Inflammatory macrophage treated with lipopolysaccharide for 1 hour (primary cell): Measurements from ENCODE around the gene TRAPPC2L.
"Not testable (repeated sequence)": the region's sequence is repeated elsewhere in the genome, so short reads cannot be mapped to it uniquely, and the experiment has no call there.

Source experiments
- DNase-seq, 2 donors: peaks; one replicate each; pipeline ENCODE4 v3.0.0-alpha.2; 2020 to 2022

The TRAPPC2L gene

GRCh38 chr16:88878967-88879787 is 22.2 kb downstream of the TRAPPC2L start:
- DNase-seq = no peak

DNA sequence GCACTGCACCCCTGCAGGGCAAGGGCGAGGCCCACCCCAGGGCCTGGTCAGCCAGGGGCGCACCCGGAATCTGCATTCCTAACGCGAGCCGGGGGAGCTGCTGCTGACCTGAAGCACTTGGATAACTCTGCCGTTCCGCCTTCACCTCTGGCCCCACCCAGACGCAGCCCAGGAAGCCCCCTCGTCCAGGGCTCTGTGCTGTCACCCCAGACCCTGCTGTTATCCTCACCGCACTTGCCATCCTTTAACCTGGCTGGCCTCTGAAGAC is 22.8 kb downstream of the TRAPPC2L start:
- no peak for DNase-seq

- no peak for DNase-seq
These were observed 23.5 kb downstream of the TRAPPC2L start for GRCh38 chr16:88880226-88881006.

DNA sequence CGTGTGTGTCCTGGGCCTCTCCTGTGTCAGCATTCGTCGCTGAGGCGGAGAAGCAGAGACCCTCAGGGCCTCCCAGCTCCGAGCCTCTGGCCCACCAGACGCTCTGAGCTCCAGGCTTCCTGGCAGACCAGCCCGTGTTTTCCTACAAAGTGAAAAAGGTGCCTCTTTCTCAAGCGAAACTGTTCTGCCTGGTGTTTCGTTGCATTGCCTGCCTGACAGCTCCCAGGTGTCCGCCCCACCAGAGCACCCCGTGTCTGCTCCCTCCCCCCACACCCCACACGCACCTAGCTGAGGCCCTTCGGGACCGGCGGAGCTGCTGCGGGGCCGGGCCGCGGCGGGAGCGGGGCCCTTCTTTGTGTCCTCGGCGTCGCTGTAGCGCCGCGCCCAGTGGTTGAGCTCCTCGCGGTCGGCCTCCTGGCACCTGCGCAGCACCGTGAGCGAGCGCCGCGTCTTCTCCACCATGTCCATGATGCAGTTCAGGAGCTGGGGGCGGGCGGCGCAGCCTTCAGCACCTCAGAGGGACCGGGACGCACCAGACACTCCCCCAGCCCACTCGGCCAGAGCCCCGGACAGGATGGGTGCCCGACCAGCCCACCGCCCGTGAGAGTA is 24.2 kb downstream of the TRAPPC2L start:
- DNase-seq = no peak

DNA sequence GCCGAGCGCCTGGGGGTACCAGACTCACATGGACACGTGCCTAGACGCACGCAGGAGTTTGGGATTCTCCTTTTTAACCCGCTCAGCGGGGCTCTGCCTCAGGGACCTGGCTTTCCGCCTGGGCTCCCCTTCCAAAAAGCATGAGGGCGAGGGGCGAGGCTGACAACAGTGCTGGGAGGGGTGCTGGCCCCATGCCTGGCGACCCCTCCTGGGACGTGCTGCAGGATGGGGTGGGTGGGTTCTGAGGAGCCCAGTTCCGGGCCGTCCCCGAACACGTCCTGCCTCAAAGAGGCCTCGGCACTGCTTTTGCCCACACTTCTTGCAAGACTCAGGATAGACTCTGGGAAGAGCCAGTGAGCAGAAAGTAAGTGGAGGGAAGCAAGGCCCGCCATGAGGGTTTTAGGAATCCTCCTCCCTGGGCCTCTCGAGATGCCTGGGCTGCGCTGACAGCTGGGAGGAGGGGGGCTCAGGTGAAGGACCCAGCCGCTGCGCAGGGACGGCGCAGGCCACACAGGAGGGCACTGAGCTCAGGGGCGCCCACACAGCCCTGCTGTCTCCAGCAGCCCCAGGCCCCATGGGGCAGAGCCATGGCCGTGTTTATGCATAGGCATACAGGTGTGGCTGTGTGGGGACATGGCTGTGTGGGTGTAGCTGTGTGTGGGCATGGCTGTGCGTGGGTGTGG is 24.9 kb downstream of the TRAPPC2L start:
- DNase-seq = no peak

DNA sequence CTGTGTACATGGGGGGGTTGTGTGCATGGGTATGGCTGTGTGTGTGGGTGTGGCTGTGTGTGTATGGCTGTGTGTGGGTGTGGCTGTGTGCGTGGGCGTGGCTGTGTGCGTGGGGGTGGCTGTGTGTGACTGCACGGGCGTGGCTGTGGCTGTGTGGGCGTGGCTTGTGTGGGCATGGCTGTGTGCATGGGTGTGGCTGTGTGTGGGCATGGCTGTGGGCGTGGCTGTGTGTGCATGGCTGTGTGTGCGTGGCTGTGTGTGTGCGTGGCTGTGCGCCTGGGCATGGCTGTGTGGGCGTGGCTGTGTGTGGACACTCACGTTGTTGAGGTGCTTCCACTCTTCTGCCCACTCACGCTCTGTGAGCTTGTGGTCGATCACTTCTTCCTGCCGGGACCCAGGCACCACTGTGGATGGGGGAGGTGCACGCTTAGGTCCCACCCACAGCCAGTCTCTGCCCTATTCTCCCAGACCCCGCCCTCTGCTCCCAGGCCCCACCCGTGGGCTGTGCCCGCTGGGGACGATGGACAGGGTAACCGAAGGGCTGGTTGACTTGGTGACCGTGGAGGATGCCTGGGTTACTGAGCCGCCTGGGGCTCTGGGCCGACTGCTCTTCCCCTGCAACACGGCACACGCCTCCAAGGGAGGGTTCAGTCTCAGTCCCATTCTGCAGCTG is 25.6 kb downstream of the TRAPPC2L start:
- DNase-seq = no peak

- DNase-seq = no peak
These were observed 26.4 kb downstream of the TRAPPC2L start for GRCh38 chr16:88883117-88883895.

DNA sequence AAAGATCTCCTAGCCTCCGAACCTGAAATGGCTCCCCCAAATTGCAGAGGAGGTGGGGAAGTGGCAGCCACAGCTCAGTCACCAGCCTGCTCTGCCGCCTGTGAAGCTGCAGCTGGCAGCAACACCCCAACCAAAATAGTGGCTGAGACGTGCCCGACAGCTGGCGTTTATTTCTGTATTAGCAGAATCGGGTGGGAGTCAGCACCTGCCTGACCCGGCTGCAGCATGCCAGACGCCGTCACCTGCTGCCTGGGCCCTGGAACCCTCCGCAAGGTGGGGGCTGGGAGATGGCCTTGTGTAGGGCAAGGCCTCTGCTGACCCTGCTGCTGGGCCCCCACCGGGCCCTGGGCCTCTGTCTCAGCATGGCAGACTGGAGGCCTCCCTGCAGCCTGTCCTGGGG is 27.0 kb downstream of the TRAPPC2L start:
- DNase-seq = no peak

GRCh38 chr16:88884569-88885271 is 27.8 kb downstream of the TRAPPC2L start:
- DNase-seq = no peak

DNA sequence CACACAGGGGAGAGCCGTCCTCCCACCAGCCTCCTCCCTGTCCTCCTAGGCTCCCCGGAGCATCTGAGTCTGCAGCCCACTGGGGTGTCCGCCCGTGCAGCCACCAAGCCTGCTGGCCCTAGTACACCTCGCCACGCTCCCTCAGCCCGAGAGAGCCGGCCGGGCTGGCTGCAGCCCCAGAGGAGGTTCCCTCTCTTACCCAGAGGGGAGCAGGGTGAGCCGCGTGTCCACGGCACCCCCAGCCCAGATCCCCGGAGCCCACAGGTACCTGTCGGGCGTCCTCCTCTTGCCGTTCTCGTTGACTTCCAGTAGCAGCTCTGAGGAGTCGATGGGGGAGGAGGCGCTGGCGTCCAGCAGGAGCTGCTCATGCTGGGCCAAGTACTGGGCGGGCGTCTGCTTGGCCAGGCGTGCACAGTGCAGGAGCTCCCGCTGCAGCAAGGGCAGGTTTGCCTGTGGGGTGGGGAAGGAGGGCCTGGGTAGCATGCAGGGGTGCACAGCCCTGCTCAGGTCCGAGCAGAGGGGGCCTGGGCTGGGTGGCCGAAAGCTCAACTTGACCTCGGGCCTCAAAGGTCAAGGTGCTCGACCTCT is 28.9 kb downstream of the TRAPPC2L start:
- DNase-seq = no peak

- DNase-seq = no peak
These were observed 29.5 kb downstream of the TRAPPC2L start for GRCh38 chr16:88886420-88886844.

DNA sequence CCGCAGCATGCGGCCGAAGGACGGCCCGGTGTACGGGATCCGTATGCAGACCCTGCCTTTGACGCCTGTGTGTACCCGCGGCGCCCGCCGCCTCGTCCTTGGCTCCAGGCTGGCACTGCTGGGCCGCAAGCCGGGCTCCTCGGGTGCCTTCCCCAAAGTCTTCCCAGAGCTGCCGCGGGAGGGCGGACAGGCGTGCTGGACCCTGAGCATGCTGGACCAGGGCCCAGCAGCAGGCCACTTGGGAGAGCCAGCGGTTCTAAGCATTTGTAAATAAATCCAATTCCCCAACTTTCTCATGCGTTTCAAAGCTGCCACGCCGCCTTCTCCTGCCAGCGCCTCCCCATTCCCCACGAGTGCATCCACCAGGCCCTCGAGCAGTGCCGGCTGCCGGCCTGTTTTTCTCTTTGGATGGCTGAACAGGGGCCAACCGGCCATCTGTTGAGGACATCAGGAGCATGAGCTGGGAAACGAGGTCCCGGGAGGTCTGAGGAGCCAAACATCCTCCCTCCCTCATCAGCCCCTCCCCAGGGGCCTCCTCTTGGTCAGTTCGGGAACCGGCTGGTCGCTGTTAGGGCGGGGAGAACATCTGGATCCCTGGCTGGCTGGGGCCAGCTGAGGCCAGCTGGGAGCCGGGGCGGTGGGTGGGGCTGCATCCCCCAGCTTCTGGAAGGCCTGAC is 30.1 kb downstream of the TRAPPC2L start:
- DNase-seq = no peak

GRCh38 chr16:88888057-88888456 is 31.1 kb downstream of the TRAPPC2L start:
- DNase-seq = no peak

DNA sequence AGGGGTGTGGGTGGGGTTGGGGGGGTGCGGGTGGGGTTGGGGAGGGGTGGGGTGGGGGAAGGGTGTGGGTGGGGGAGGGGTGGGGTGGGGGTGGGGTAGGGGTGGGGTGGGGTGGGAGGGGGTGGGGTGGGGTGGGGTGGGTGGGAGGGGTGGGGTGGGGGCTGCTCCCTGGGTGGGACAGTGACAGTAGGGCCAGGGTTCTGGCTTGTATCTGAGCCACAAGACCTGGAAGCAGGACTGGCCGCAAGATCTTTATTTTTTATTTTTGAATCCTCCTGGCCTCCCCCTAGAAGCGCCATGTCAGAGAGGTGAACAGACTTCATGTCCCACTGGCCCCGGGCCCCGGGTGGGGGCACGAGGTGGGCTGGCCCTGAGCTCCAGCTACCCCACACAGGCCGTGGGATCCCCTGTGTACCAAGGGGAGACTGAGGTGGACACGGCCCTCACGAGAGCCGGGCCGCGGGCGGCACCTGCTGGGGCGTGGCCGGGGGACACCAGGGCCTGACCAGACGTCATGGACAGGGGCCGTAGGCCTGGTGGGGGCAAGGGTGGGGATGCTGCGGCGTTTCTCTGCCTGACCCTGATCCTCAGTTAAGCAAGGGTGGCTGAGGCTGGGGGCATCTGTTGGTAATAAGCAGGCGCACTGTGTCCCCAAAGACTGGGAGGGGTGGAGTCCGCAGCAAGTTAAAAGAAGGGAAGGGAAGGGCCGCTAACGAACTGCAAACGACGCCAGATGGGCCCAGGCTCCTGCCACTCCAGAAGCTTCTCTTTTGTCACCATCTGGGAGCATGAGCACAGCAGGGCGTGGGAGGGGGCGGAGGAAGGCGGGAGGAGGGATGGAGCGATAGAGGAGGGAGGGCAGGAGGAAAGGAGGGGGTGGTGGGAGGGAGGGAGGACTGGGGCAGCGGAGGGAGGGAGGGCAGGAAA is 31.8 kb downstream of the TRAPPC2L start:
- DNase-seq = no peak

GRCh38 chr16:88889702-88890352 is 32.9 kb downstream of the TRAPPC2L start:
- DNase-seq = not testable (repeated sequence)

- no peak for DNase-seq
These were observed 34.2 kb downstream of the TRAPPC2L start for GRCh38 chr16:88891083-88891482.

GRCh38 chr16:88892065-88892464 is 35.1 kb downstream of the TRAPPC2L start:
- DNase-seq = no peak

DNA sequence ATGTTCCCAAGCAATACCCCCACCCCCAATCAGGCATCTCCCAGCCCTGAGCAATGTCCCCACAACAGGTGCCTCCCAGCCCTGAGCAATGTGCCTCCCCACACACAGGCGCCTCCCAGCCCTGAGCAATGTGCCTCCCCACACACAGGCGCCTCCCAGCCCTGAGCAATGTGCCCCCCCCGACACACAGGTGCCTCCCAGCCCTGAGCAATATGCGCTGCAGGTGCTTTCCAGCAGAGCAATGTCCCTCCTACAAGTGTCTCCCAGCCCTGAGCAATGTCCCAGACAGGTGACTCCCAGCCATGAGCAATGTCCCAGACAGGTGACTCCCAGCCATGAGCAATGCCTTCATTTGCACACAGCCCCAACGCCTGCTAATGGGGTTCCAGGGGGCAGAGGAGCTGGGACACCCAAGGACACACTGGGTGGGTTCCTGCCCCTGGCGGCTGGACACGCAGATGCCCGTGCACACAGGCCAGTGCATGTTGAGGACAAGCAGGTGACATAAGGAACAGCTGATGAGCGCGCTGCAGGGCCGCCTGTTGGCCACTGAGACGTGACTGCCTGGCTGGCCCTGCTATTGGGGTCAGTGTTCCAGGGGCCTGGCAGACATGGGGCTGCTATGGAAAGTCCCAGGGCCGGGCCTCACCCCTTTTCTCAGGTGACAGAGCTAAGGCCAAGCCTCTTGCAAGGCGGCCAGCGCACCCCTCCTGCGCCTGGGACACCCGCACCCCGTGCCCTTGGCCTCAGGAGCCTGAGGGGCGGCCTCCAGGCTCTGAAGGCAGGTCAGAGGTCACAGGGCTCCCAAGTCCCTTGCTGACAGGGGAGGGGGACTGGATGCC is 36.4 kb downstream of the TRAPPC2L start:
- no peak for DNase-seq
